ENCODE measurements around the gene IRF1.

Gene IRF1

GRCh38 chr5:132491368-132492364 is 1.1 kb upstream of the IRF1 start:
- no peak for DNase-seq (ENCODE audit: low read depth, low spot score)
- Histone ChIP-seq H3K4me3 (peak overlapping the region; percentile 93), H3K9ac (ENCODE audit: insufficient read length) (peak overlapping the region; percentile 70), H3K36me3 (ENCODE audit: insufficient read depth, low read length) (no peaks in the 10 kb centered on the region), H3K27ac (no peak overlapping the region), H3K9me3 (ENCODE audit: low read depth, low read length) (no peaks in the 10 kb centered on the region)
- TF ChIP-seq FOXP2 (optimal IDR thresholded peaks at IDR 0.05; ENCODE audit: control extremely low read depth, extremely low read length, insufficient read depth) (no peak), EZH2 (IDR thresholded peaks at IDR 0.05) (no peak), POLR2AphosphoS5 (IDR thresholded peaks at IDR 0.05; ENCODE audit: borderline replicate concordance, low read depth, low read length) (no peak)

DNA sequence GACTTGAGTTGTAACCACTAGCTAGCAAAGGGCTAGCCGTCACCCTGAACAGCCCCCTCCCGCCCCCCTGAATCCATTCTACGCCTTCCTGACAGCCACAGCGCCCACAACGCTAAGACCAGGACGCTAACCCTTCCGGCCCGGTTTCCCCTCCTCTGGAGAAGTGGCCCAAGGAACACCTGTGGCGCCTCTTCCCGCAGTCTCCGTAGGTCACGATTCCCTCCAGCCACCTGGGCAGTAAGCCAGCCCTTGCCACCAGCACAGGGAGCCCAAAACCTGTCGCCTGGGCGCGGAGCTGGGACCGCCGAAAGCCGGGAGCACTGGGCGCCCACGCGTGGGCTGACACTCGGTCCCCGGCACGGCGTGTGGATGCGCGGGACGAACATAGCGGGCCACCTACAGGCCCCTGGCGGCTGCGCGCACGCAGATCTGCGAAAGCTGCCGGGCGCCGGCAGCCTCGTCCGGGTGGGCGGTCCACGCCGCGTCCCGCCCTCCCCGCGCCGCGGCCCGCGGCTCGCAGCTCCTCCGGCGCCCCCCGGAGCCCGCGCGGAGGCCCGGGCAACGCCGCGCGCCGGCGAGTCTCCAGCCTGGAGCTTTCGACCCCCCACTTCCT is 596 bp downstream of the IRF1 start:
- no peak for DNase-seq (ENCODE audit: low read depth, low spot score)
- Histone ChIP-seq H3K36me3 (ENCODE audit: insufficient read depth, low read length) (no peaks in the 10 kb centered on the region), H3K9ac (ENCODE audit: insufficient read length) (peak overlapping the region; percentile 68), H3K4me3 (peak overlapping the region; percentile 93), H3K27ac (no peak overlapping the region), H3K9me3 (ENCODE audit: low read depth, low read length) (no peaks in the 10 kb centered on the region)
- no peak for TF ChIP-seq EZH2 (IDR thresholded peaks at IDR 0.05)
- TF ChIP-seq FOXP2 (optimal IDR thresholded peaks at IDR 0.05; ENCODE audit: control extremely low read depth, extremely low read length, insufficient read depth) = no peak

DNA sequence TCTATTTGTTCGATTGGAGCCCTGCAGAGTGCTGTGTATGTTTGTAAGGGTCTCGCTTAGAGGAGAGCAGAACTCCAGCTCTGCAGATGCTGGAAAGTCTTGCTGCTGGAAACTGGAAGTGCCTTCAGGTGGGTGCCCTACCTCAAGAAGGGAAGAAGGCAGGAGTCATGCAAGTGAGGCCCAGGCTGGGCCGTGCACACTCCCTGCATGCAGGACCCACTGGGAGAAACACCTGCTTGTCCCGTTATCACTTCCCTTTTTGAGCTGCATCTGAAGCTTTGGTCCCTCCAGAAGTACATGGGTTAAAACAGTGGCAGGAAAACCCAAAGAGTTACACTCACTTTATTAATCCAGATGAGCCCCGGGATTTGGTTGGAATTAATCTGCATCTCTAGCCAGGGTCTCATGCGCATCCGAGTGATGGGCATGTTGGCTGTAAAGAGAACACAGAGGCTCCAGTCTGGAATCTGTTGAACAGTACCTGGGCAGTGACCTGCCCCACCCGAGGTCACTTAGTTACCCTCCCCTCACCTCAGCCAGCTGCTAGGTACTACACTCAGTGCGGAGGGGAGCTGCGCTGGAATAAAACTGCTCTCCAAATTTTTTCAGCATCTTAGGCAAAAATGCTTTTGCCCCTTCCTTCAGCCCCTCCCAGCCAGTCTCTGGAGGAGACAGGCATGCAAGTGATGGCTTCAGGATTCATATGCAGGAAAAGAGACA is 1.4 kb downstream of the IRF1 start:
- Histone ChIP-seq H3K9ac (ENCODE audit: insufficient read length) (no peak overlapping the region), H3K4me3 (peak overlapping the region; percentile 93; the same call in 1 of the 2 replicates), H3K36me3 (ENCODE audit: insufficient read depth, low read length) (no peaks in the 10 kb centered on the region), H3K9me3 (ENCODE audit: low read depth, low read length) (no peaks in the 10 kb centered on the region), H3K27ac (no peak overlapping the region)
- no peak for DNase-seq (ENCODE audit: low read depth, low spot score)
- TF ChIP-seq FOXP2 (optimal IDR thresholded peaks at IDR 0.05; ENCODE audit: control extremely low read depth, extremely low read length, insufficient read depth) (no peak), EZH2 (IDR thresholded peaks at IDR 0.05) (no peak), POLR2AphosphoS5 (IDR thresholded peaks at IDR 0.05; ENCODE audit: borderline replicate concordance, low read depth, low read length) (no peak)

GRCh38 chr5:132488590-132488989 is 2.0 kb downstream of the IRF1 start:
- Histone ChIP-seq H3K9ac (ENCODE audit: insufficient read length) (no peak overlapping the region), H3K27ac (no peak overlapping the region), H3K36me3 (ENCODE audit: insufficient read depth, low read length) (no peaks in the 10 kb centered on the region), H3K9me3 (ENCODE audit: low read depth, low read length) (no peaks in the 10 kb centered on the region), H3K4me3 (no peak overlapping the region)
- DNase-seq (ENCODE audit: low read depth, low spot score) = no peak
- no peak for TF ChIP-seq POLR2AphosphoS5 (IDR thresholded peaks at IDR 0.05; ENCODE audit: borderline replicate concordance, low read depth, low read length)
- TF ChIP-seq FOXP2 (optimal IDR thresholded peaks at IDR 0.05; ENCODE audit: control extremely low read depth, extremely low read length, insufficient read depth) = no peak
- TF ChIP-seq EZH2 (IDR thresholded peaks at IDR 0.05) = no peak

DNA sequence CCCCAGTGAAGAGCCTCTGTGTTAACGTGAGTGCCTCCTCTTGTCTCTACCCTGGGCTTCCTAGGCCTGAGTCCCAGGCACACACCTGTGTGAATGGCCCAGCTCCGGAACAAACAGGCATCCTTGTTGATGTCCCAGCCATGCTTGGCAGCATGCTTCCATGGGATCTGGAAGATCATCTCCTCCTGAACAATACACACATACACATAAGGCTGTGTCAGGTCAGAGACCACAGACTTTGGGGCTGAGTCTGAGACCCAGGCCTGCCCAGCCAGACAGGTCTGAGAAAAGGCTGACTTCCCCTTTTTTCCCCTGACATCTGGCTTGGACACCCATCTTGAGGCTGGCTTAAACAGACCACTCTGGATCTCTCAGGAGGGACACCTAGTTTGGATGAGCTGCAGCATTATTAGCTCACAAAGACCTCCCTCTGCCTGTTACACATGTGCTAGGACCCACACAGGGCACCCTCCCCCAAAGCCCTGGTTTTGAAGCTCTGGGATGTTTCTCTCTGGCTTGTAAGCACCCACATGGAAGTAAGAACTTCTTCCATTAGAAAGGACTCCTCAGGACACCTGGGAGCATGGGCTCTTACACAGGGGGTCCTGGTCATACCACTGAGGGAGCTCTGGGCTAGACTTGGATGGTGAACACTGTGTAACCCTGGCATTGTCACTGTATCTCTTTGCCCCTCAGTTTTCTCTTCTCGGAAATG is 2.6 kb downstream of the IRF1 start:
- TF ChIP-seq EZH2 (IDR thresholded peaks at IDR 0.05) = no peak
- no peak for TF ChIP-seq POLR2AphosphoS5 (IDR thresholded peaks at IDR 0.05; ENCODE audit: borderline replicate concordance, low read depth, low read length)
- TF ChIP-seq FOXP2 (optimal IDR thresholded peaks at IDR 0.05; ENCODE audit: control extremely low read depth, extremely low read length, insufficient read depth) = no peak
- no peaks in the 10 kb centered on the region for H3K36me3 ChIP-seq (ENCODE audit: insufficient read depth, low read length)
- no peak overlapping the region for H3K4me3 ChIP-seq
- H3K27ac ChIP-seq = no peak overlapping the region
- H3K9ac ChIP-seq (ENCODE audit: insufficient read length) = no peak overlapping the region
- no peak for DNase-seq (ENCODE audit: low read depth, low spot score)
- H3K9me3 ChIP-seq (ENCODE audit: low read depth, low read length) = no peaks in the 10 kb centered on the region

DNA sequence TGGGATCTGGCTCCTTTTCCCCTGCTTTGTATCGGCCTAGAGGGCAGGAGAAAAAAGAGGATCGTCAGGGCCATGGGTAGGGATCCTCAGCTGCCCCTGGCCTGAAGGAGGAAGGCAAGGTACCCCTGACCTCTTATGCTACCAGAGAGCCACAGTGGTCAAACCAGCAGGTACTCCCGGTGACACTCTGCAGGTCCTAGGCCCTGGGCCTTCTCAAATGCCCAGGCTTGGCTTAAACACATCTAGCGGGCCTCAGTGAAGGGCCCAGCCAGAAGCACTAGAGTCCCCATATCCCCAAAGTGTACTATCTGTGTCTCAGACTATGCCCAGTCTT is 3.5 kb downstream of the IRF1 start:
- no peak for DNase-seq (ENCODE audit: low read depth, low spot score)
- no peak overlapping the region for H3K4me3 ChIP-seq
- H3K9ac ChIP-seq (ENCODE audit: insufficient read length) = no peak overlapping the region
- H3K27ac ChIP-seq = no peak overlapping the region
- no peaks in the 10 kb centered on the region for H3K36me3 ChIP-seq (ENCODE audit: insufficient read depth, low read length)
- no peaks in the 10 kb centered on the region for H3K9me3 ChIP-seq (ENCODE audit: low read depth, low read length)
- TF ChIP-seq POLR2AphosphoS5 (IDR thresholded peaks at IDR 0.05; ENCODE audit: borderline replicate concordance, low read depth, low read length) = no peak
- TF ChIP-seq FOXP2 (optimal IDR thresholded peaks at IDR 0.05; ENCODE audit: control extremely low read depth, extremely low read length, insufficient read depth) = no peak
- TF ChIP-seq EZH2 (IDR thresholded peaks at IDR 0.05) = no peak

DNA sequence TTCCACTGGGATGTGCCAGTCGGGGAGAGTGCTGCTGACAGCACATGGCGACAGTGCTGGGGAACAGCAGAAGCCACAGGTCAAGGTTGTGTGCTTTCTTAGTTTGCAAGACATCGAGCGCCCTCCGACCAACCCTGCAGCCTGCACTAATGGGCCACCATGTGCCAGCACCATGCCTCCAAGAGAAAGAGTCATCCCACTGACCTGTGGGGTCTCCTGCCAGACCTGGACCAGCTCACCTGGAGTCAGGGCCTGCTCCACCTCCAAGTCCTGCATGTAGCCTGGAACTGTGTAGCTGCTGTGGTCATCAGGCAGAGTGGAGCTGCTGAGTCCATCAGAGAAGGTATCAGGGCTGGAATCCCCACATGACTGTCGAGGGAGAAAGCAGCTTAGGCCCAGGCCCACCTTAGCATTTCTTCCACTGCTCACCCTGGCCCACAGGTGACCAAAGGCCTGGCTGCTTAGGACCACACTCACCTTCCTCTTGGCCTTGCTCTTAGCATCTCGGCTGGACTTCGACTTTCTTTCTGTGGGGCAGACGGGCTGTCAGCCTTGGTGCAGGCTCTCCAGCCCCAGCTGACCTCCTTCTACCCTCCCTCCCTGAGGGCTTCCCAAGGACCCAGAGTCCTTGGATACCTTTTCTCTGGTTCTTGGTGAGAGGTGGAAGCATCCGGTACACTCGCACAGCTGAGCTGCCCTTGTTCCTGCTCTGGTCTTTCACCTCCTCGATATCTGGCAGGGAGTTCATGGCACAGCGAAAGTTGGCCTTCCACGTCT is 4.1 kb downstream of the IRF1 start:
- Histone ChIP-seq H3K9me3 (ENCODE audit: low read depth, low read length) (no peaks in the 10 kb centered on the region), H3K4me3 (no peak overlapping the region), H3K9ac (ENCODE audit: insufficient read length) (no peak overlapping the region), H3K36me3 (ENCODE audit: insufficient read depth, low read length) (no peaks in the 10 kb centered on the region), H3K27ac (no peak overlapping the region)
- TF ChIP-seq POLR2AphosphoS5 (IDR thresholded peaks at IDR 0.05; ENCODE audit: borderline replicate concordance, low read depth, low read length) = no peak
- TF ChIP-seq FOXP2 (optimal IDR thresholded peaks at IDR 0.05; ENCODE audit: control extremely low read depth, extremely low read length, insufficient read depth) = no peak
- no peak for TF ChIP-seq EZH2 (IDR thresholded peaks at IDR 0.05)
- no peak for DNase-seq (ENCODE audit: low read depth, low spot score)
